BJ (cell line): ENCODE results near the gene RALGAPA1. TPM values are rescaled to one million over a fixed set of nuclear protein-coding genes. Genes with fewer than 3 reads are reported as not detected.
"Not testable (repeated sequence)": the region's sequence is repeated elsewhere in the genome, so short reads cannot be mapped to it uniquely, and the experiment has no call there.

Experiments used
- CTCF ChIA-PET: fragments of 350-600 bp; formaldehyde crosslinking; extraction: SDS; loops from one replicate; lab custom pipeline; 2021; ENCODE audit warnings: antibody characterized with exemption, inconsistent platforms; lab: Yijun Ruan, JAX
- POLR2A ChIA-PET: fragments of 300-600 bp; sonication (Branson Sonifier 250); formaldehyde crosslinking; extraction: SDS; loops from one replicate; lab custom pipeline; 2021; ENCODE audit warnings: antibody characterized with exemption; lab: Charles Lee
- DNase-seq: peaks from one replicate; pipeline ENCODE4 v3.0.0-alpha.2; 2011; ENCODE audit warnings: low read depth
- H3K27me3 ChIP-seq: 2 replicates; pipeline ENCODE4 v1.6.0; 2011; ENCODE audit warnings: low read length; ENCODE audit not compliant: control insufficient read depth, insufficient read depth
- H3K36me3 ChIP-seq: 2 replicates; pipeline ENCODE4 v1.5.1; 2011; ENCODE audit warnings: low read length; ENCODE audit not compliant: control insufficient read depth, insufficient read depth
- H3K4me3 ChIP-seq: 2 replicates; pipeline ENCODE4 v1.5.1; 2011; ENCODE audit warnings: low read depth, mild to moderate bottlenecking, control low read depth, low read length
- polyA minus RNA-seq: library from RNA; depleted of rRNA, polyadenylated mRNA; stranded (reverse); fragments of >200 nt; gene quantifications from 2 replicates; pipeline ENCODE4 v1.2.3, GENCODE V29; 2011; rRNA and poly(A)+ RNA removed
- polyA plus RNA-seq: library from polyadenylated mRNA; depleted of rRNA; stranded (reverse); fragments of >200 nt; gene quantifications from 2 replicates; pipeline ENCODE4 v1.2.3, GENCODE V29; 2011; rRNA removed
- TF ChIP-seq, protein P1 (sequence below): IDR thresholded peaks from 2 replicates; pipeline ENCODE4 v1.5.1; 2011; ENCODE audit warnings: low read depth, mild to moderate bottlenecking, control low read depth, inconsistent platforms, low read length, moderate library complexity; ENCODE audit not compliant: insufficient read depth

Gene RALGAPA1
- 4.7 and 8.5 TPM in 2 replicates for polyA plus RNA-seq
- 14.9 and 17.7 TPM in 2 replicates for polyA minus RNA-seq

- H3K36me3 ChIP-seq, POLR2A ChIA-PET, H3K27me3 ChIP-seq: not testable (repeated sequence)
- DNase-seq = peak; percentile 82
- H3K4me3 ChIP-seq = peak within 1 kb of the TSS; percentile 83
- CTCF ChIA-PET = interaction anchor here (2.3 kb wide), 1 partner anchor 13 kb away, joined by 13 read pairs; no protein-coding TSS in a partner anchor
- TF ChIP-seq, protein P1, sequence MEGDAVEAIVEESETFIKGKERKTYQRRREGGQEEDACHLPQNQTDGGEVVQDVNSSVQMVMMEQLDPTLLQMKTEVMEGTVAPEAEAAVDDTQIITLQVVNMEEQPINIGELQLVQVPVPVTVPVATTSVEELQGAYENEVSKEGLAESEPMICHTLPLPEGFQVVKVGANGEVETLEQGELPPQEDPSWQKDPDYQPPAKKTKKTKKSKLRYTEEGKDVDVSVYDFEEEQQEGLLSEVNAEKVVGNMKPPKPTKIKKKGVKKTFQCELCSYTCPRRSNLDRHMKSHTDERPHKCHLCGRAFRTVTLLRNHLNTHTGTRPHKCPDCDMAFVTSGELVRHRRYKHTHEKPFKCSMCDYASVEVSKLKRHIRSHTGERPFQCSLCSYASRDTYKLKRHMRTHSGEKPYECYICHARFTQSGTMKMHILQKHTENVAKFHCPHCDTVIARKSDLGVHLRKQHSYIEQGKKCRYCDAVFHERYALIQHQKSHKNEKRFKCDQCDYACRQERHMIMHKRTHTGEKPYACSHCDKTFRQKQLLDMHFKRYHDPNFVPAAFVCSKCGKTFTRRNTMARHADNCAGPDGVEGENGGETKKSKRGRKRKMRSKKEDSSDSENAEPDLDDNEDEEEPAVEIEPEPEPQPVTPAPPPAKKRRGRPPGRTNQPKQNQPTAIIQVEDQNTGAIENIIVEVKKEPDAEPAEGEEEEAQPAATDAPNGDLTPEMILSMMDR = peak; percentile 50
These were observed at the start of gene RALGAPA1 for GRCh38 chr14:35808638-35809563. Gene RALGAPA1 (minus strand): TSS chr14:35809295. CDS start chr14:35808835, 460 bp downstream.

DNA sequence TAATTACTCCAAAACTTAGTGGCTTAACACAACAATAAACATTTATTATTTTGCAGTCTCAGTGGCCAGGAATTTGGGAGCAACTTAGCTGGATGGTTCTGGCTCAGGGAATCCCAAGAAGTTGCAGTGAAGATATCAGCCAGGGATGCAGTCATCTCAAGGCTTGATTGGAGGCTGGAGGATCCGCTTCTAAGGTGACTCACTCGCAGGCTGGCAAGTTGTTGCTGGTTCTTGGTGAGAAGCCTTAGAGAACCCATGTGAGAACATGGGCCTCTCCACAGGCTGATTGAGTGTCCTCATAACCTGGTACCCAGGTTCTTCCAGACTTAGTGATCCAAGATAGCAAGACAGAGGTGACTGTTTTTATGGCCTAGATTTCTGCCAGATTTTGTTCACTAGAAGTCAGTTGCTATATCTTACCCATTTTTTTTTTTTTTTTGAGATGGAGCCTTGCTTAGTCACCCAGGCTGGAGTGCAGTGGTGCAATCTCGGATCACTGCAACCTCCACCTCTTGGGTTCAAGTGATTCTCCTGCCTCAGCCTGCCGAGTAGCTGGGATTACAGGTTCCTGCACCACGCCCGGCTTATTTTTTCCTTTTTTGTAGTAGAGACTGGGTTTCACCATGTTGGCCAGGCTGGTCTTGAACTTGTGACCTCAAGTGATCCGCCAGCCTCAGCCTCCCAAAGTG is 49.6 kb upstream of the RALGAPA1 start:
- no peak overlapping the region for H3K4me3 ChIP-seq
- ChIA-PET CTCF (no interaction called here), POLR2A (no interaction called here)
- H3K36me3 ChIP-seq = peaks cover 2% of the 10 kb centered on the region; the same call in 1 of the 2 replicates
- DNase-seq = no peak
- TF ChIP-seq, protein P1 = no peak
- H3K27me3 ChIP-seq = no peaks in the 10 kb centered on the region

DNA sequence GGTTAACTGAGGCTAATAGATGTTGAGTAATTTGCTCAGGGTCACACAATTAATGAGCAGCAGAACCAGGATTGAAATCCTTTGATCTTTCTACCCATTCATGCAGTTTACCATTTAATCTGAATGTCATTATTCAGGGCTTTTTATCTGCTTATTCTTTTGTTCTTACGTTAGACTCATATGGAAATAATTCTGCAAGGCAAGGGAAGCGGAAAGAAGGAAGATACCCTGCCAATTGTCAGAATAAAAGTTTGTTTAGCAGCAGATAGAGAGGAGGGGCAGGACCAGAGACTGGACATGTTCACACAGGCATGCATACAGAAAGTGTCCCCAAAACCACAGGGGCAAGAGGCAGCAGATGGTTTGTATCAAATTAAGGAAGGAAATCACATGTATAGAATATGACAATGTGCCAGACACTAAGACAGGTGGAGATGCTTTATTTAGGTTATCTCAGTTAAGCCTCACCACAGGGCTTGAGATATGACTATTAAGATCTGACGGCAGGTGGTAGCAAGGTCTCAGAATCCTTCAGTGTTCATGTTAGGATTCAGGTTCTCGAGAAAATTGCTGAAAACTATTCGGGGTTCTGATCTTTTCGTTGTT is 46.9 kb upstream of the RALGAPA1 start:
- DNase-seq = no peak
- Histone ChIP-seq H3K27me3 (no peaks in the 10 kb centered on the region), H3K36me3 (no peaks in the 10 kb centered on the region), H3K4me3 (no peak overlapping the region)
- ChIA-PET CTCF (no interaction called here), POLR2A (no interaction called here)
- TF ChIP-seq, protein P1 = no peak

DNA sequence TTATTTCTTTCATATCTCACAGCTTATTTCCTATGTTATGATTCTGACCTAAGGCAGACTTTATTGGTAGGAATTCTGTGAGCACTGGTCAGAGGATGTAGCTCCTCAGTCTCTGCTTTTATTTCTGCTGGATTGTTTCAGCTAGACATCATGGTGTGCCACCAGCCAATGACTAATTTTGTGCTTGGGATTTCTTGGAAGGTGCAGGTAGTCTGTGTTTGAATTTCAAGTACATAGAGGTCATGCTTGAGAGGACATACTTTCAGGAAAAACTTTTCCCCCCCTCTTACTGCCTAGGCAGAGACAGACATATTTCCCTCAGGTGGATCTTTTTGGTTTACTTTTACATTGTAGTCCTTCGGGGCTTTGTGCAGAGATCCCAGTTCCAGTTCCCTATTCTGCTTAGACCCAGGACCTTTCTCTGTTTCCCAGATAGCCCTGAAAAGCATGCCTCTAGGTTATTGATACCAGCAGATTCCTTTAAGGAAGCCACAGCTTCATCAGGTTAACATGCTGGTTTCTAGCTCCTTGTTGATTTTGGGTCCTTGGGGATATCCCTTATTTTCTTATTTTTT is 45.7 kb upstream of the RALGAPA1 start:
- Histone ChIP-seq H3K27me3 (no peaks in the 10 kb centered on the region), H3K36me3 (no peaks in the 10 kb centered on the region), H3K4me3 (no peak overlapping the region)
- DNase-seq = no peak
- CTCF ChIA-PET = interaction anchor here (0.6 kb wide), 1 partner anchor 20 kb away, joined by 3 read pairs; no protein-coding TSS in a partner anchor
- POLR2A ChIA-PET = interaction anchor here (0.6 kb wide), 1 partner anchor 100 kb away, joined by 5 read pairs; no protein-coding TSS in a partner anchor
- TF ChIP-seq, protein P1 = no peak
